GM18951 (cell line): ENCODE data around the gene C5orf58.

Experiments
- POLR2A ChIP-seq: IDR thresholded peaks from 4 replicates; pipeline ENCODE4 v1.6.1; 2011; ENCODE audit warnings: mild to moderate bottlenecking; ENCODE audit not compliant: insufficient read length, insufficient read depth; ENCODE audit errors: extremely low read depth
- in situ Hi-C: fragments of 300-500 bp; cut with MboI; formaldehyde crosslinking; loops from one replicate; pipeline ENCODE4 v1.12.0; 2022; ENCODE audit warnings: low sequenced_read_pairs, mixed read lengths, inconsistent platforms; ENCODE audit not compliant: unreplicated experiment

The C5orf58 gene

GRCh38 chr5:170250810-170251317 lies 18.1 kb downstream of the C5orf58 start:
- in situ Hi-C loops: no loop called here
- no peak for TF ChIP-seq POLR2A

DNA sequence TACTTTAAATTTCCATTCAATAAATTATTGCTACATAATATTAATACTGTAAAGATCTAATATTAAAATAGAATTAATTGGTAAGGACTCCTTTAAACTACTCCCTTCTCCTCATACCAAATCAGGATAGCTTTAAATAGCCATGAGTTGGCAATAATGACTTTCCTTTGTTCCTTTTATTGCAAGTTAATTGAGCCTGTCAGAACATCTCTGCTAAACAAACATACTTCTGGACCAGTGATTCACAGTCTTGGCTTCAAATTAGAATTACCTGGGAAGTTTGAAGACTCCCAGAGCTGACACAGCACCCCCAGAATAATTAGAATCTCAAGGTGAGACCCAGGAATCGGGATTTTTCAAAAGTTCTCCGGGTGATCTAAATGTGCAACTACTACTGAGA lies 18.7 kb downstream of the C5orf58 start:
- in situ Hi-C loops: no loop called here
- TF ChIP-seq POLR2A: no peak

- in situ Hi-C loops: no loop called here
- no peak for TF ChIP-seq POLR2A
Measured at GRCh38 chr5:170252109-170252508, 19.3 kb downstream of the C5orf58 start.

GRCh38 chr5:170252720-170253350 lies 20.1 kb downstream of the C5orf58 start:
- no peak for TF ChIP-seq POLR2A
- in situ Hi-C loops: no loop called here

DNA sequence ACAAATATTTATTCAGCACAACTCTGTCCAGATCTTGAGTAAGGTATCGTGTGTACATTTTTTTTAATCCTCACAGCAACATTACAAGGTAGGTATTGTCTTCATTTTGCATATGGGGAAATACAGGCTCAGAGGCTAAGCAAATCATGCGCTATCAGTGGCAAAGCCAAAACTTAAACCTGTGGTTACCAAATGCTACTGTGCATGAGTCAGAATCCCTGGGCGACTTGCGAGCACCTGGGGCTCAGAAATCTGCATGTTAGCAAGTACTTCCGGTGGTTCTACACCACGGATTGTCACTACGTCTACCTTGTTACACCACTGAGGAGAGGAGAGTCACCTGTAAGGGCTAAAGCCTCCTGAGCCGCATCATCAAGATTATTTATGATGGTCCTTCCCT lies 21.3 kb downstream of the C5orf58 start:
- TF ChIP-seq POLR2A: no peak
- in situ Hi-C loops: no loop called here

- in situ Hi-C loops: no loop called here
- TF ChIP-seq POLR2A: no peak
Measured at GRCh38 chr5:170256571-170256970, 23.8 kb downstream of the C5orf58 start.

GRCh38 chr5:170257370-170257769 lies 24.6 kb downstream of the C5orf58 start:
- in situ Hi-C loops: no loop called here
- no peak for TF ChIP-seq POLR2A

DNA sequence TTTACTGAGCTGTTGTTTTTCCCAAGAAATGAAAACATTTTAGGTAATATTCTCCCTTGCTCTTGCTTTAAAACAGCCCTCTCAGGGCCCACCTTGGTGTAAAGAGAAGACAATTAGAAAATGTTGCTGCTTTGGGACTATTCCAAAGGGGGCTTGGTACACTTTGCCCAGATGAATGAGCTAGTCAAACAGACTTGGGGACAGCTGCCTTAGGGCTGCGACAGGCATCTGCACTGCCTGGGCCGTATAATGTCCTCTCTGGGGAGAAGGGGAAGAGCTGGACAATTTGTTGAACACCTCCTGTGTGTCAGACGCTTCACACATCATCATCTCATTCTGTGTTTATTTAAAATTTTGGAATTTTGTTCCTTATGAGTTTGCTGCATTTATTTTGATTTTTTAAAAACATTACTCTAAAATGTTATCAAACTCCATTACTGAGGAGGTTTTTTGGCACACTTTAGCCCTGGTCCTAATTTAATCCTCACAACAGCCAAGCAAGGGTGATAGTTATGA lies 28.8 kb downstream of the C5orf58 start:
- TF ChIP-seq POLR2A: no peak

DNA sequence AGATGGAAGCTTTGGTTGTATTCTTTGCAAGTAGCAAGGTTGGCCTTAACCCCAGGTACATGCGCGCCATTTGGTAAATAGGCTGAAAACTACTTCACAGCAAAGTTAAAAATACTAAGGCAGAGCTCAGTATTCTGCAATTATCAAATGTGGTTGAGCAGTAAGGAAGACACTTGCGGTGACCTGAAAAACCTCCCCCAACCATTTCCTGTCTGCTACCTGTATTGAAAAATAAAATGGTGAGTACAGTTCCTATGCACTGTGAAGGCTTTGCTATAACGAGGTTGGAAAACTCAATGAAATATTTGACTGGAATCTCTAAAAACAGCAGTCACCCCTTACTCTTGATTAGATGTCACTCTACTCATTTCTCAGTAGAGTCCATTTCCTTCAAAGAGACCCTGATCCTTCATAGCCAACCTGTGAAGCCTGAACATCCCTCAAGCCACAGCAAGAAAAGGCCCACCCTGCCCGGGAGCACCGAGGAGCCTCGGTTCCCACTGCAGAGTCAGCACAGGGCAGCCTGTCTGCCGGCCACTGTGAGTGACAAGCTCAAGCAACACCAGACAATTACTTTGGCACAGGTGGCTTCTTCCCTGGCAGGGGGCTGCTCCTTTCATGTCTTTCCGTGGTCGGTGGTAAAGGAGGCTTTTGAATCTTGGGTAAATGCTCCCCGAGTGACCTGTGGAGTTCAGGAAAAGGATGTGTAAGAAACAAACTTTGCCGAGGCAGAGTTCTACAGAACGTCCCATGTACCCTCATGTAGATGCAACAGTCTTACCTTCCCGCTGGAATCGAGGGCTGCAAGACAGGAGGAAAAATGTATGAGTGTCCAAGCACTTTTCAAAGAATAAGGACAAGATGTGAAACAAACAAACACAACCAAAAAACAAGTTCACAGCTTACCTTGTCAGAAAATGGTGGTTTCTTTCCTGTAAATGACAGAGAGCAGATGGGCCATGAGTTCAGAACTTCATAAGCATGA lies 29.6 kb downstream of the C5orf58 start:
- in situ Hi-C loops: no loop called here
- no peak for TF ChIP-seq POLR2A

More for the DNA sequence above, 28.8 kb downstream of the C5orf58 start:
- in situ Hi-C loops: no loop called here

DNA sequence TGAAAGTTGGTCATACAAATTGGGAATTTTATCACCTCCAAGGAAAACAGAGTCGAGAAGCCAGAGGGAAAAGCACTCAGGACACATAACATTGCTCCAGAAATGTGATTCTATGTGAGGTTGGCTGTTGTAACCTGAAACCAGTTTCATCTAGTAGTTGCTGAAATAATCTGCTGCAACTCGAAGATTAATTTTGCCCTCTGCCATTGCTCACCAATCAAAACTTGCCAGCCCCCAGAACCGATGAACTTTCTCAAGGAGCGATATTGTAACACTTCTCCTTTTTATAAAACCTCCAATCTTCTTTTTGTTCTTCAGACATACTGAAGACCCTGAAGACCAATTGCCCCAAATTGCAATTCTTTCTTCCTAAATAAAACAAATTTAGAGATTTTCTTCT lies 31.1 kb downstream of the C5orf58 start:
- no peak for TF ChIP-seq POLR2A
- in situ Hi-C loops: no loop called here

DNA sequence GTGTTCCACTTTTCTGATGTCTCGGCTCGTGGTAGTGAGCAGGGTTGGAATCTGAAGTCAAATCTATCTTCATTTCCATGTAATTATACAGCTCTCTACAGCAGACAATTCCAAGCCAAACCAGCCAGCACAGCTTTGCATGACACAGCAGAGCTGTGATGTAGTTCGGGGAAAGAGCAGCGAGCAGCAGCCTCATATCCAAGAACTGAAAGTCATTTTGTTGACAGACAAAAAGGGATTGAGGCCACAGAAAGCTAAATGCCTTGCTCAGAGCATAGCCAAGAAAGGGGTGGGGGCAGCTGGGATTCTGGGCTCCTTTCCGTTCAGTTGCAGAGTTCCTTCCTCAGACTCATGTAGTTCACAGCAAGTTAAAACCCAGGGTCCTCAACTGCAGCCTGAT lies 32.7 kb downstream of the C5orf58 start:
- in situ Hi-C loops: no loop called here
- no peak for TF ChIP-seq POLR2A

DNA sequence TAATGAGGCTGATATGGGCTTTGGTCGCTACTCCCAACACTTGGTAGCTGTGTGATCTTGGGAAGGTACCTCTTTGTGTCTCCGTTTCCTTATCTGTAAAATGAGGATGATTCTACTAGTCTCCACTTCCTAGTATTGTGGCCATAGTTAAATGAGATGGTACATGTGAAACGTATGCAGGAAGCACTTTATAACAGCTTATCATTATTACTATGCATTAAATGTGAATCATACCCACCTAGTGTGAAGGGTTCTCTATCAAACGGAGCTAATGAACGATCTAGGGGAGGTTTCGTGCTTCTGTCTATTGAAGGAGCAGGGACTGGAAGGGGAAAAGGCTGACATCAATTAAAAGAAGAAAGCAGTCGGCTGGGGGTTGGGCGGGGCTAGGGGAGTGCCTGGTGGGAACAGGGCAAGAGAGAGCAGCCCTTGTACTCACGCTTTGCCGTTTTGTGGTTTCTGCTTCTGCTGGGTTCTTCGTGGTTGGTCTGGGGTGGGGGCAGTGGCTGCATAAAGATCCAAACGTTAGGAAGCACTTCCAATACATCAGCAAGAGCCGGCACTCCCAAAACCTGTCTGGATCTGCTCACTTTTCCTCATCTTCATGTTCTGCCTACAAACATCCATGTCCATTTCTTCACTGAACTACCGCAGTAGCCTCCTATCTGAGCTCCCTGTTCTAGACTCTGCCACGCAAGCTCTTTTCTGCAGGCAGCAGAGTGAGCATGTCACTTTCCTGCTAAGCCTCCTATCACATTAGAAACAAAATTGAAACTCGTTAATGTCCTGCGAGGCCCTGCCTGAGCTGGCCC lies 34.0 kb downstream of the C5orf58 start:
- in situ Hi-C loops: no loop called here
- TF ChIP-seq POLR2A: no peak
